Hypothalamus (tissue), 51 donors: ENCODE results near the gene MRTFB.

Experiments used
- DNase-seq, 51 donors: peaks; one replicate each; lab custom pipeline; 2025; lab: John Stamatoyannopoulos, UW

MRTFB gene

DNA sequence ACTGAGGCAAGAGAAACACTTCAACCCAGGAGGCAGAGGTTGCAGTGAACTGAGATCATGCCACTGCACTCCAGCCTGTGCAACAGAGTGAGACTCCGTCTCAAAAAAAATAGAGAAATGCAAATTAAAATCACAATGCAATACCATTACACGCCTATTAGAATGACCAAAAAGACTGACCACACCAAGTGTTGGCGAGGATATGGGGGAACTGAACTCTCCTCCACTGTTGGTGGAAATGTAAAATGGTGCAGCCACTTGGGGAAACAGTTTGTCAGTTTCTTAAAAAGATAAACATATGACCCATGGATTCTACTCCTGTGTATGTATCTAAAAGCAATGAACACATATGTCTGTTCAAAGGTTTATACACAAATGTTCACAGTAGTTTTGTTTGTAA, 204.8 kb downstream of the MRTFB start:
- no peak for DNase-seq

DNA sequence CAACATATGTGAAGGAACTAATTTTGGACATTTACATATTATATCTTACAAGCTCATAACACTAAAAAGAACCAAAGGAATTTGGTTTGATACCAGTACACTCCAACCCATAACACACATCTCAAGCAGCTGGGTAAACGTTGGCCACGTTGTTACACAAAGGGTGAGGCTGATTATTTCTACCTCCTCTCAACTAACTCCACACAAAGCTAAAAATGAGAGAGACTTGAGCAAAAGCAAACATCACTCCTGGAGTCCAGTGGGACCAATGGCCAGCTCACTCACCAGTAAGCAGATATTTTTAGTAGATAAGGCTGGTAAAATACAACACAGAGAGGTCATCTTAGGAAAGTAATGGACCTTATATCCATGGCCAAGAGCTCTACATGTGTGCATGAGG, 207.6 kb downstream of the MRTFB start:
- no peak for DNase-seq

DNA sequence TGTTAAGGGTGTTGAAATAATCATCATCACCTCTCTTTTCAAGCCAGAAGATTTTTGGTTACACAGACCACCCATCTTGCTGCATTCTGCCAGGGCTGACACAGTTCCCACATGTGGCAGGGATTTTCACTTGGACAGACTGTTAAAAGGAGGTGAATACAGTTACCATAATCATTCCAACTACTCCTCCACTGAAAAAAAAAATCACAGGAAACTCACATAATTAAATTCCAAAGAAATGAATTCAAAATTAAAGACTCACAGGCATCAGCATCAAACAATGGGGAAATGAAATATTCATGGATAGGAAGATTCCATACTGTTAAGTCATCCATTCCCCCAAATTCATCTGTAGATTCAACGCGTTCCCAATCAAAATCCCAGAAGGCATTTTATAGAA, 209.4 kb downstream of the MRTFB start:
- DNase-seq: no peak

- no peak for DNase-seq
Observed at GRCh38 chr16:14283786-14284185, 212.7 kb downstream of the MRTFB start.

DNA sequence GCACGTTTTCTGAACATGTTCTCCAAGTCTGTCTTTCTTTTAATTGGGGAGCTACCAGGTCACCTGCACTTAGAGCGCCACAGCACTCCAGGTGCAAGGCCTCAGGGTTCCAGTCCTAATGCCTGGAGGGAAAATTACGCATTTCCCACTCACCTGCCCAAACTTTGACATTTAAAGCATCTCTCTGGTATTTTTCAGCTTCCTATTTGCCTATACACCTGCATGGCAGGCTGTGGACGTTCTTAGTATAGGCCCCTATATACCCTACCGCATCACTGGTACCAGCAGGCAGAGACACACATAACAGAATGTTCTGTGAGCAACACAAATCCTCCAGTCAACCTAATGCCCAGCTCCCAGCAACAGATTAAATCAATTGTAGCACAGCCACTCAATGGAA, 213.3 kb downstream of the MRTFB start:
- no peak for DNase-seq

DNA sequence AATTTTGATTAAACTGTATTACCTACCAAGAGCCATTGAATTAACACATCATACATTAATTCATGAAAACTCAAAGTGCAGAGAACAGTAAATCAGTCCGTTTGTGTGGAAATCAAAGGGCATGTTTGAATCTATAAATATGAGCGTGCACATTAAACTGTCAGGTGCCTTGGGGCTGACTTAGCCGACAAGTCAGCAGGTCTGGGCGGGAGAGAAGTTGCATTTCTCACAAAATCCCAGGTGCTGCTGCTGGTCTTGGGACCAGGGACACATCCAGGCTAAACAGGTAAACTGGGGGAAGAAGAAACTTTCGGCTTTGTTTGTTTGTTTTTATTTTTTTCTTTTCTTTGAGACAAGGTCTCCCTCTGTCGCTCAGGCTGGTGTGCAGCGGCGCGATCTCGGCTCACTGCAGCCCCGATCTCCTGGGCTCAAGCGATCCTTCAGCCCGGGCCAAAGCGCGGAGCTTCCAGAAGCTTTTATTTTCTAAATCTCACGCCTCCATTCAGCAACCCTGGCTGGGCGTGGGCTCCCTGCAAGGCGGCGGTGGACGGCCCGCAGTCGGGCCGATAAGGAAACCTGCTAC, 213.9 kb downstream of the MRTFB start:
- peak in 14 of 51 donors; percentile 66 to 82 (median 70) for DNase-seq

- DNase-seq: peak; percentile 60 to 97 (median 86)
Observed at GRCh38 chr16:14285513-14286367, 214.6 kb downstream of the MRTFB start.

- DNase-seq: peak in 3 of 51 donors; percentile 42 to 50 (median 48)
Observed at GRCh38 chr16:14286368-14287230, 215.5 kb downstream of the MRTFB start.

DNA sequence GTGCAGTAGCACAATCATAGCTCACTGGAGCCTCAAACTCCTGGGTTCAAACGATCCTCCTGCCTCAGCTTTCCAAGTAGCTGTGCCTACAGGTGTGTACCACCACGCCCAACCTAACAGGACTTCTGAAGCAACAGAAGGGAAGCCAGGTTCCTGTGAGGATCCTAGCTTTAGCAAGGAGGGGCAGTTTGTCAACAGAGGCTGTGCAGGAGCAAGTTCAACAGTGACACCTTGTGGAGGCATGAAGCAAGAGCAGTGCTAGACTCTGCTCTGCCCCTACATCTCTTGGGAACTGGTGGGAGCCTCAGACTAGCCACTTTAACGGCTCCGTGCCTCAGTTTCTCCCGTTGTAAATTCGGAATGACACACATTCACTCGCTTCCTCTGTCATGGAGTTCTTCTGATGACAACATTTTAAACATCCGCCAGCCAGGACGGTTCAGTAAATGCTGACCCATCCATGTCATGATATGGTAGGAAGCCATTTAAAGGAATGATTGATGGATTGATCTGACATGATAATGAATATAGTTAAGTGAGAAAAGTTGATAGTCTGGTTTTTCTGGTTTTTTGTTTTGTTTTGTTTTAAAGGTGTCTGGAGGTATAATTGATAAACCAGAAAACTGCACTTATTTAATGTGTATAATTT, 218.7 kb downstream of the MRTFB start:
- no peak for DNase-seq

DNA sequence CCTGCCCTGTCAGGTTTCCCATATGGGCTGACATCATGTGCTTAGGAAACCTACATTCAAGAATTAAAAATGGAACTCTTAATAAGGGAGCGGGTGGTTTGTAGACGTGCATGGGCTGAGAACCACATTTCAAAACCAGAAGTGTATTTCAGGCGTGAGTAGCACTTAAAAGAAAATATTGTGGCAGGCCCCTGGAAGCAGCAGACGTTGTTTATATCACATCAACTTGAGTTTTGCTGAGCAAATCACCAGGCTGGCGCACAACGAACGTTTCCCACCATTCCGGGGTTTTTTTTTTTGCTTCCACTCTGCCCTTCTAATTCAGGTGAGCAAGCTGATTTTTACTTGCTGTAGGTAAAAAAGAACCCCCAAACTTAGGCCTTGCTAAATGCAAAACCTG, 220.2 kb downstream of the MRTFB start:
- no peak for DNase-seq

DNA sequence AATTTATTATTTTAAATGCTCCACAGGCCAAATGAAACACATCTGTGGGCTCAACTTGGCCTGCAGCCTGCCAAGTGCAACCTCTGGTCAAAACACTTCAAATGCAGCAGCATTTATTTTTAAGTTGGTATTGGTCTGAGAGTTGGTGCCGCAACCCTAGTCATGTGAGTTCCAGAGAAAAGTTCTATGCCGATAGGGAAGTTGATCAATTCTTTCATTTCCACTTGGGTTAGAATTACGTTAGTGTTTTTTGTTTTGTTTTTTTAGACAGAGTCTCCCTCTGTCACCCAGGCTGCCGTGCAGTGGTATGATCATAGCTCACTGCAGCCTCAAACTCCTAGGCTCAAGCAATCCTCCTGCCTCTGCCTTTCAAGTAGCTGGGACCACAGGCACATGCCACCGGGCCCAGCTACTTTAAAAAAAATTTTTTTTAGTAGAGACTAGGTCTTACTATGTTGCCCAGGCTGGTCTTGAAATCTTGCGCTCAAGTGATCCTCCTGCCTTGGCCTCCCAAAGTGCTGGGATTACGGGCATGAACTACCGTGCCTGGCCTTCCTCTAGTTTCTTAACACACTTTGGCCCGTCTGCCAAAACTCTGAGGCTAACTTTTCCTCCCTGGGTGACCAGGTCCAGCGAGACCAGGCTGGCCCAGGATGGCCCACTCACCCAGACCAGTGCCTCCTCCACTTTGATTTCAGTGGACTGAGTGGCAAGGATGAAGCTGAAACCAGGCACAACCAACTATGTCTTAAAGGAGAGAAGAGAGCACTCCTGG, 221.1 kb downstream of the MRTFB start:
- no peak for DNase-seq

GRCh38 chr16:14296663-14297062, 225.5 kb downstream of the MRTFB start:
- no peak for DNase-seq

- no peak for DNase-seq
Observed at GRCh38 chr16:14298374-14299122, 227.4 kb downstream of the MRTFB start.

- peak in 36 of 51 donors; percentile 10 to 69 (median 37) for DNase-seq
Observed at GRCh38 chr16:14300705-14301168, 229.6 kb downstream of the MRTFB start.

DNA sequence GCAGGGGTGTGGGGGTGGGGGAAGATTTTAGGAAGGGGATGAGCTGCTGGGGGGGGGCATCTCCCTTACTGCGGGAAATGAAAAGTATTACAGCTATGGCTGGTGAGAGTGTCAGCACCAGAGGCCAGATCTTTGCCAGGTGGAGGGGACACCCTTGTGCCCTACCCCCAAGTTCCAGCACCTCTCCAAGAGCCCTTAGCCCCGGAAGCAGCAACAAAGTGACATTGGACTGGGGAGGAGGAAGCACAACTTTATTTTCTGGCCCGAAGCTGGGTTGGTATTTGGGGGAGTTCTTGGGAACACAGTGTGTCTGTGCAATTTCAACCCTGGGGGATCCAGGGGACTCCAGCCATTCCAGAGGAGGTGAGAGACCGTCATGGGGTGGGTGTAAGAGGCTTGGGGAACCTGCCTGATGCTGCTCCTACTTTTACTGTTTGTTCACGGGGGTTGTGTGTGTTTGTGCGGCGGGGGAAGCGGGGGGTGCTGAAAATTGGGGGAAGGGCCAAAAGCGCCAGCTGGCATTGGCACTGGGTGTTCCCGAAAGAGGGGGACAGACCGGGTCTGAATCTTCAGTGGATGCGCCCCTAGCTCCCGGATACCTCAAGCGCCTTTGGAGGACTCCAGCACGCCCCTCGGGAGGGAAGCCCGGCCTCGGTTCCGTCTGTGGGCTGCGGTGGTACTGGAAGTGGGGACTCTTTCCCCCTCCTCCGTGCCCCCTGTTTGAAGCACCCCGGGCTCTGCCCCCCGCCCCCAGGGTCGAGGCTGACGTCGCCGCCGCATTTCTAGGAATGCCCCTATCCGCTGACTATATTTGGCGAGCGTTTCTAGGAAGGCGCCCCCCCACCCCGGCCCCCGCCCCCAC, 230.3 kb downstream of the MRTFB start:
- DNase-seq: peak in 11 of 51 donors; percentile 14 to 69 (median 38)

GRCh38 chr16:14302031-14302398, 230.9 kb downstream of the MRTFB start:
- peak in 30 of 51 donors; percentile 17 to 66 (median 39) for DNase-seq

- peak in 17 of 51 donors; percentile 13 to 66 (median 42) for DNase-seq
Observed at GRCh38 chr16:14302399-14303181, 231.5 kb downstream of the MRTFB start.
